Pancreas (tissue), 10 donors: ENCODE measurements around the gene SLC30A10. TPM values are rescaled to one million over a fixed set of nuclear protein-coding genes. Genes with fewer than 3 reads are reported as not detected.
A peak's percentile ranks its signal among the peaks of the same experiment; 100 is the strongest.
"Not testable (repeated sequence)": the region's sequence is repeated elsewhere in the genome, so short reads cannot be mapped to it uniquely, and the experiment has no call there.

Experiments used
- ATAC-seq, 4 donors: fragments of 200-7000 bp; cut with Tn5 transposase; one replicate each; pipeline versions ENCODE4 v1.8.0 to v1.9.1; 2020; ENCODE audit warnings: mild to moderate bottlenecking in 4 of 4, moderate library complexity in 4 of 4
- DNase-seq, 6 donors: peaks; one replicate each; pipeline ENCODE4 v3.0.0-alpha.2; 2020
- FAIRE-seq: peaks from 2 replicates; lab custom pipeline; 2012; peaks lifted over from hg19 to GRCh38; lab: Jason Lieb, UNC
- H3K27ac ChIP-seq, 4 donors: fragments of 200-600 bp; sonication (generic); 1 replicate in 3 of 4; 2 replicates in 1 of 4; pipeline versions ENCODE4 v1.5.0 to v1.8.0; 2020
- H3K27me3 ChIP-seq, 4 donors: fragments of 200-600 bp; one replicate each; pipeline ENCODE4 v1.8.0; 2021
- H3K36me3 ChIP-seq, 3 donors: fragments of 200-600 bp; sonication (generic) in 1 of 3; one replicate each; pipeline versions ENCODE4 v1.5.0 to v1.8.0; 2020 to 2021
- H3K4me1 ChIP-seq, 3 donors: fragments of 200-600 bp; one replicate each; pipeline ENCODE4 v1.8.0; 2021
- H3K4me3 ChIP-seq, 4 donors: fragments of 200-600 bp; sonication (generic) in 2 of 4; one replicate each; pipeline versions ENCODE4 v1.5.0 to v1.8.0; 2020 to 2021
- H3K9me3 ChIP-seq, 4 donors: fragments of 200-600 bp; one replicate each; pipeline ENCODE4 v1.8.0; 2021
- WGBS, 2 donors: extraction: QIAGEN DNeasy Blood & Tissue Kit; methylation state at CpG; one replicate each; pipeline ENCODE4 v1.1.7; 2013; 5-methylcytosine and 5-hydroxymethylcytosine counted together
- intact Hi-C, 3 donors: fragments of 100-400 bp; cut with DNase I; formaldehyde crosslinking; loops; one replicate each; pipeline versions ENCODE4 v1.11.1 to v1.14.2; 2022
- polyA plus RNA-seq, 2 donors: library from polyadenylated mRNA; stranded (reverse); fragments of 200-250 nt; gene quantifications; one replicate each; pipeline ENCODE4 v1.2.3, GENCODE V29; 2013
- total RNA-seq, 6 donors: library from RNA; stranded (reverse); fragmentation: NEBNext Ultra II Directional in 4 of 6; extraction: Animal tissue kit (Norgen Biotek cat#: 25700) in 4 of 6; gene quantifications; one replicate each; pipeline versions ENCODE4 v1.2.1 to v1.2.4, GENCODE V29; 2021 to 2023
- TF ChIP-seq, protein P1 (sequence below), 4 donors: fragments of 200-600 bp; sonication (generic) in 3 of 4; IDR thresholded peaks; one replicate each; pipeline versions ENCODE4 v1.5.0 to v1.8.0; 2021; ENCODE audit warnings: antibody characterized with exemption in 4 of 4
- donor health status: healthy with polysubstance abuse.
- donor health status: DM: no; HTN: no; CAD: no; lungs with moderate emphysema.
- donor health status: DM: no; HTN: no; CAD: no.
- donor health status: control.
- donor health status: control.
- donor health status: Bipolar disorder and iron deficiency.
- donor health status: DM: yes; HTN: yes; CAD: no.
- donor health status: DM: no; HTN: no; CAD: no.
- donor health status: DM: no; HTN: no; CAD: no.
- donor health status: DM: yes; HTN: yes; CAD: no.

SLC30A10 gene
- total and polyA plus RNA-seq, 8 donors = 0.09 to 0.41 (median 0.11) TPM; not detected in 3

DNA sequence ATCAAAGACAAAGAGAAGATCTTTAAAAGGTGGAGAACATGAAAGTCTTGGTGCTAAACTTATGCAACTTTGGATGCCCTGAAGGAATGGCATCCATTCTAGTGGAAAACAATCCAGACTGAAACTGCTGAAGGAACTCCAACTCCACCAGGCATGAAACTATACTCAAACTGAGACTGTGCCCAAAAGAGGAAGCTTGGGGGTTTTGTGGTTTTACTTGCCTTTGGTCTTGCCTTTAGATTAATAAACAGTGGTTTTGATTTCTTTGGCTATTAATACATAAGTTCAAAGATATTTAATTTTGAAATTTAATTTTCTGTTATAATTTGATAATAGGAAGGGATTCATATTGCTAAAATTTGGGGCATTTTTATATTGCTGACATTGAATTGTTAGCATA, 17.4 kb upstream of the SLC30A10 start:
- TF ChIP-seq, protein P1, sequence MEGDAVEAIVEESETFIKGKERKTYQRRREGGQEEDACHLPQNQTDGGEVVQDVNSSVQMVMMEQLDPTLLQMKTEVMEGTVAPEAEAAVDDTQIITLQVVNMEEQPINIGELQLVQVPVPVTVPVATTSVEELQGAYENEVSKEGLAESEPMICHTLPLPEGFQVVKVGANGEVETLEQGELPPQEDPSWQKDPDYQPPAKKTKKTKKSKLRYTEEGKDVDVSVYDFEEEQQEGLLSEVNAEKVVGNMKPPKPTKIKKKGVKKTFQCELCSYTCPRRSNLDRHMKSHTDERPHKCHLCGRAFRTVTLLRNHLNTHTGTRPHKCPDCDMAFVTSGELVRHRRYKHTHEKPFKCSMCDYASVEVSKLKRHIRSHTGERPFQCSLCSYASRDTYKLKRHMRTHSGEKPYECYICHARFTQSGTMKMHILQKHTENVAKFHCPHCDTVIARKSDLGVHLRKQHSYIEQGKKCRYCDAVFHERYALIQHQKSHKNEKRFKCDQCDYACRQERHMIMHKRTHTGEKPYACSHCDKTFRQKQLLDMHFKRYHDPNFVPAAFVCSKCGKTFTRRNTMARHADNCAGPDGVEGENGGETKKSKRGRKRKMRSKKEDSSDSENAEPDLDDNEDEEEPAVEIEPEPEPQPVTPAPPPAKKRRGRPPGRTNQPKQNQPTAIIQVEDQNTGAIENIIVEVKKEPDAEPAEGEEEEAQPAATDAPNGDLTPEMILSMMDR (IDR thresholded peaks at IDR 0.05) = no peak

DNA sequence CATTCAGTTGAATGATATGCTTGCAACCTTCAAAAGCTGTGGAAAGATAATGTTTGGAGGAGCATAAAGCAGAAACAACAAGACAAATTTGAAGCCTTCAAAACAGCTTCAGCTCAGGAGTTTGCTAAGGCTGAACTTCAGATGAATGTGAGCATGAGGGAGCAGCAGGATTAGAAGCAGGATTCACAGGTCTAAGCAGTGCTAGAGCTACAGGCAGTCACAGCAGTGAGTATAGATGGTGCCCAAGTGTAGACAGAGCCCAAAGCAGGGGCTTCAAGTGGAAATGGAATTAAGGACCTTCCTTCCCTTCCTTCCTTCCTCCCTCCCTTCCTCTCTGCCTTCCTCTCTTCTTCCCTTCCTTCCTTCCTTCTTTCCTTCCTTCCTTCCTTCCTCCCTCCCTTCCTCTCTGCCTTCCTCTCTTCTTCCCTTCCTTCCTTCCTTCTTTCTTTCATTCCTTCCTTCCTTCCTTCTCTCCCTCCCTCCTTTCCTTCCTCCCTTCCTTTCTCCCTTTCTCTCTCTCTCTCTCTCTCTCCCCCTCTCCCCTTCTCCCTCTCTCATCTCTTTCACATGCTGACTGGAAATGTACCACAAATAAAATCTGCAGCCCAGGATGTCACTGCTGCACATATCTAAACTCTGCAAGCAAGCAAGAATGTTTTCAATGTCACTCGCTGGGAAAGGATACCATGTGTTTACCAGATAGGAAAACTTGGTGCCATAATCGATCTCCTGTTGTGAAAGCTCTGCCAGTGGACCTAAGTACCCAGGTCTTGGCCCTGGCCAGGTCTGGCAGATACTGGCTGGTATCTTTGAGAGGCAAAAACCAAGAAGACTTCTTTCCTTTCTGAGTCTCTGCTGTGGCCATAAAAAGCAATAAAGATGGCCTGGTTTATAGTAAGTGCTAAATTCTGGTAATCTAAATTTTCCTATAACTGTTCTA, 13.1 kb upstream of the SLC30A10 start:
- H3K4me3 ChIP-seq = no peak overlapping the region
- H3K27ac ChIP-seq = peak overlapping the region in 1 of 4 donors; percentile 43
- FAIRE-seq (no peak), ATAC-seq (peak; percentile 89 to 94 (median 93)), DNase-seq (peak in 4 of 6 donors; percentile 20 to 59 (median 29))
- TF ChIP-seq, protein P1 (IDR thresholded peaks at IDR 0.05) = no peak
- intact Hi-C loops = no loop called here
- H3K36me3 ChIP-seq = no peaks in the 10 kb centered on the region
- no peaks in the 10 kb centered on the region for H3K9me3 ChIP-seq
- H3K27me3 ChIP-seq = no peaks in the 10 kb centered on the region
- H3K4me1 ChIP-seq = peaks cover 0 to 13% (median 7%) of the 10 kb centered on the region in 3 donors
- WGBS, 2 donors = 34 to 43% methylated on average over 2 of the region's 2 CpGs

More for the DNA sequence above, 17.4 kb upstream of the SLC30A10 start:
- DNase-seq = no peak
- FAIRE-seq = no peak
- H3K27me3 ChIP-seq = no peaks in the 10 kb centered on the region
- H3K4me3 ChIP-seq = no peak overlapping the region
- H3K27ac ChIP-seq = no peak overlapping the region
- no peak for ATAC-seq
- H3K4me1 ChIP-seq = peaks cover 0 to 7% (median 0%) of the 10 kb centered on the region in 3 donors
- no peaks in the 10 kb centered on the region for H3K36me3 ChIP-seq
- H3K9me3 ChIP-seq = no peaks in the 10 kb centered on the region
- intact Hi-C loops = no loop called here

DNA sequence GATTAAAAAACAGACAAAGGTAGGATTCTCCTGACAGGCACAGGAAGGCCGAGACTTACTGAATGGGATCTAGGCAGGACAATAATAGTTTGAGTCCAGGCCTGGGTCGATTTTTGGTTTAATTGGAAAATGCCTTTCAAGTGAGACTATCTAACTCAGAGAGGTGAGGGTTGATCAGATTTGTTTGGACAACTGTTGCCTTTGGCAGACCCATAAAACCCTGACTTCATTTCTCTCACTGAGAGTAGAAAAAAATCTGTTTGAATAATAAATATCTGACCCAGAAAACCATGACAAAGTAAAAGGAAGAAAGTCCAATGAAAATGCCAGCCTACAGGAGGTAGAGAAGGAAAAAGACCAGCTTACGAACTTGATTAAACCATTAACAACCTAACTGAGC, 12.3 kb upstream of the SLC30A10 start:
- H3K4me1 ChIP-seq = peaks cover 0 to 13% (median 7%) of the 10 kb centered on the region in 3 donors
- no peak for FAIRE-seq
- WGBS, 2 donors = 24 to 29% methylated on average over 3 of the region's 3 CpGs
- ATAC-seq = peak; percentile 65 to 76 (median 74)
- H3K9me3 ChIP-seq = no peaks in the 10 kb centered on the region
- H3K36me3 ChIP-seq = no peaks in the 10 kb centered on the region
- H3K4me3 ChIP-seq = no peak overlapping the region
- no peak for DNase-seq
- no peaks in the 10 kb centered on the region for H3K27me3 ChIP-seq
- peak overlapping the region in 2 of 4 donors; percentile 28 to 43 for H3K27ac ChIP-seq
- intact Hi-C loops = no loop called here
- TF ChIP-seq, protein P1 (IDR thresholded peaks at IDR 0.05) = no peak

DNA sequence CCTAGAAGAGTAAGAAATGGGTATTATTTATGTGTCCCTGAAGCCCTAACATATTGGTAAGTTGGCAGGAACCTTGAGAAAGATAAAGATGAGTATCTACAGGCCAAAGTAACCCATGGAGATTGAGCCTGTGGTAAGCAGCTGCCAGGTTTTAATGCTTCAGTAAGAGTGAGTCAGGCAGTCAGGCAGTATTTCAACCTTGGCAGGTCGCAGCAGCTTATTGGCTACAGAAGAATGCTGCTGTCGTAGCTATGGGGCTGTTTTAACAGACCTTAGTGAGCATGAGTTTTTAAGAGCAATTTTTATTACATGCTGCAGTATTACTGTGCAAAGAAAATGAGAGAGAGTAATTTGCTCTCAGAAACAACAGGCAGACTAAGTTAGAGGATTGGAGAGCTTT, 10.3 kb upstream of the SLC30A10 start:
- Histone ChIP-seq H3K9me3 (no peaks in the 10 kb centered on the region), H3K27ac (no peak overlapping the region), H3K36me3 (no peaks in the 10 kb centered on the region), H3K4me3 (no peak overlapping the region), H3K4me1 (peaks cover 0 to 13% (median 7%) of the 10 kb centered on the region in 3 donors), H3K27me3 (no peaks in the 10 kb centered on the region)
- 47 to 59% methylated on average over 2 of the region's 2 CpGs for WGBS, 2 donors
- ATAC-seq = no peak
- no peak for FAIRE-seq
- TF ChIP-seq, protein P1 (IDR thresholded peaks at IDR 0.05) = no peak
- DNase-seq = no peak
- intact Hi-C loops = no loop called here

DNA sequence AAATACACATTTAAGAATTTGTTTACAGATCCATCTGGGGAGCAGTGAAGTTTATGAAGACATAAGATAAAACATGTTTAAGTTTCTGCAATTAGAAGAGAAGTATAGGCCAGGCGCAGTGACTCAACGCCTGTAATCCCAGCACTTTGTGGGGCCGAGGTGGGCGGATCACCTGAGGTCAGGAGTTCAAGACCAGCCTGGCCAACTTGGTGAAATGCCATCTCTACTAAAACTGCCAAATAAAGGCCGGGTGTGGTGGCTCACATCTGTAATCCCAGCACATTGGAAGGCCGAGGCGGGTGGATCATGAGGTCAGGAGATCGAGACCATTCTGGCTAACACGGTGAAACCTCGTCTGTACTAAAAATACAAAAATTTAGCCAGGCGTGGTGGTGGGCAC, 5.4 kb upstream of the SLC30A10 start:
- H3K27ac ChIP-seq, ATAC-seq, H3K27me3 ChIP-seq, DNase-seq, FAIRE-seq, H3K4me3 ChIP-seq, H3K9me3 ChIP-seq, H3K36me3 ChIP-seq, H3K4me1 ChIP-seq, intact Hi-C loops: not testable (repeated sequence)
- 89 to 96% methylated on average over 11 of the region's 11 CpGs for WGBS, 2 donors
